CD14-positive monocyte (primary cell): ENCODE measurements around the gene TAF11L12. TPM values are rescaled to one million over a fixed set of nuclear protein-coding genes. Genes with fewer than 3 reads are reported as not detected.
A peak's percentile ranks its signal among the peaks of the same experiment; 100 is the strongest.
"Not testable (repeated sequence)": the region's sequence is repeated elsewhere in the genome, so short reads cannot be mapped to it uniquely, and the experiment has no call there.

Source experiments
- DNase-seq, 3 donors: peaks; one replicate each; pipeline ENCODE4 v3.0.0-alpha.2; 2011 to 2022
- H2AFZ ChIP-seq: 2 replicates; pipeline ENCODE4 v1.6.0; 2012; ENCODE audit warnings: mild to moderate bottlenecking, low read depth, low read length, inconsistent platforms; ENCODE audit not compliant: insufficient read depth, poor library complexity, severe bottlenecking
- H3K27ac ChIP-seq, 2 donors: 1 replicate in 1 of 2; 2 replicates in 1 of 2; pipeline ENCODE4 v1.5.1; 2012 to 2013; ENCODE audit warnings: low read length in 2 of 2, control low read depth in 1 of 2, inconsistent platforms in 1 of 2, low read depth in 1 of 2, mild to moderate bottlenecking in 1 of 2
- H3K27me3 ChIP-seq, 2 donors: one replicate each; pipeline versions ENCODE4 v1.6.0 to v1.6.1; 2011 to 2013; ENCODE audit warnings: low read length in 2 of 2; ENCODE audit not compliant: control insufficient read depth in 2 of 2, insufficient read depth in 2 of 2
- H3K36me3 ChIP-seq, 2 donors: replicated peaks in 1 of 2; 1 replicate in 1 of 2; 2 replicates in 1 of 2; pipeline versions ENCODE4 v1.5.1 to v1.6.1; 2012 to 2013; ENCODE audit warnings: low read length in 2 of 2, control low read depth in 1 of 2, inconsistent platforms in 1 of 2, mild to moderate bottlenecking in 1 of 2; ENCODE audit not compliant: insufficient read depth in 2 of 2, control insufficient read depth in 1 of 2
- H3K4me1 ChIP-seq, 2 donors: 1 replicate in 1 of 2; 2 replicates in 1 of 2; pipeline versions ENCODE4 v1.5.1 to v1.6.1; 2012 to 2013; ENCODE audit warnings: low read length in 2 of 2, control low read depth in 1 of 2, inconsistent platforms in 1 of 2, mild to moderate bottlenecking in 1 of 2, moderate library complexity in 1 of 2; ENCODE audit not compliant: insufficient read depth in 2 of 2, control insufficient read depth in 1 of 2
- H3K4me2 ChIP-seq: replicated peaks from 2 replicates; pipeline ENCODE3; 2012; ENCODE audit warnings: low read length, moderate library complexity, mild to moderate bottlenecking; ENCODE audit not compliant: poor library complexity, severe bottlenecking; ENCODE audit errors: extremely low read depth
- H3K4me3 ChIP-seq, 3 experiments: fragments of 200-600 bp in 1 of 3; sonication (generic) in 1 of 3; replicated peaks in 1 of 3; 1 replicate in 2 of 3; 2 replicates in 1 of 3; pipeline ENCODE4 v1.5.1; 2011 to 2013; ENCODE audit warnings: low read length in 3 of 3, mild to moderate bottlenecking in 3 of 3, control low read depth in 2 of 3, low read depth in 2 of 3, inconsistent platforms in 1 of 3, moderate library complexity in 1 of 3
- H3K79me2 ChIP-seq: 2 replicates; pipeline ENCODE4 v1.6.0; 2012; ENCODE audit warnings: mild to moderate bottlenecking, control low read depth, inconsistent platforms, low read length, moderate library complexity; ENCODE audit not compliant: insufficient read depth
- H3K9ac ChIP-seq: 2 replicates; pipeline ENCODE4 v1.6.0; 2017; ENCODE audit warnings: low read length, mild to moderate bottlenecking; ENCODE audit not compliant: insufficient read depth, poor library complexity, severe bottlenecking
- H3K9me3 ChIP-seq, 2 donors: replicated peaks in 1 of 2; 1 replicate in 1 of 2; 2 replicates in 1 of 2; pipeline versions ENCODE4 v1.5.1 to v1.6.1; 2012 to 2013; ENCODE audit warnings: low read length in 2 of 2, control low read depth in 1 of 2; ENCODE audit not compliant: control insufficient read depth in 1 of 2, insufficient read depth in 1 of 2
- H4K20me1 ChIP-seq: 2 replicates; pipeline ENCODE4 v1.6.0; 2012; ENCODE audit warnings: mild to moderate bottlenecking, low read length, control low read depth, moderate library complexity; ENCODE audit not compliant: insufficient read depth
- H3K27ac Mint-ChIP-seq, 7 donors: one replicate each; pipeline ENCODE4 v1.8.0; 2020; ENCODE audit warnings: mild to moderate bottlenecking in 7 of 7, mixed read lengths in 7 of 7, moderate library complexity in 6 of 7, inconsistent platforms in 2 of 7
- H3K27me3 Mint-ChIP-seq, 3 donors: one replicate each; pipeline ENCODE4 v1.8.0; 2021 to 2022; ENCODE audit warnings: low read depth in 3 of 3, mild to moderate bottlenecking in 3 of 3, mixed read lengths in 3 of 3, moderate library complexity in 3 of 3, inconsistent platforms in 1 of 3
- H3K36me3 Mint-ChIP-seq, 2 donors: one replicate each; pipeline ENCODE4 v1.8.0; 2020; ENCODE audit warnings: mixed read lengths in 2 of 2, inconsistent platforms in 1 of 2, mild to moderate bottlenecking in 1 of 2
- H3K4me1 Mint-ChIP-seq: one replicate; pipeline ENCODE4 v1.8.0; 2020; ENCODE audit warnings: mild to moderate bottlenecking, mixed read lengths
- H3K4me3 Mint-ChIP-seq, 2 donors: one replicate each; pipeline ENCODE4 v1.8.0; 2020; ENCODE audit warnings: mild to moderate bottlenecking in 2 of 2, mixed read lengths in 2 of 2, moderate library complexity in 1 of 2
- H3K9me3 Mint-ChIP-seq, 7 donors: one replicate each; pipeline ENCODE4 v1.8.0; 2020 to 2022; ENCODE audit warnings: mixed read lengths in 7 of 7, mild to moderate bottlenecking in 6 of 7, moderate library complexity in 6 of 7, inconsistent platforms in 2 of 7
- WGBS: methylation state at CpG from one replicate; pipeline ENCODE4 v1.1.5; 2013; ENCODE audit warnings: missing lambda C conversion rate; ENCODE audit not compliant: insufficient coverage; 5-methylcytosine and 5-hydroxymethylcytosine counted together
- intact Hi-C, 2 donors: fragments of 100-400 bp; cut with micrococcal nuclease; formaldehyde crosslinking; loops; one replicate each; pipeline versions ENCODE4 v1.15.0 to v1.15.1; 2023
- polyA plus RNA-seq, 3 donors: library from polyadenylated mRNA; depleted of rRNA in 1 of 3; unstranded in 2 of 3; stranded (reverse) in 1 of 3; fragments of 300-500 nt in 2 of 3; fragments of >200 nt in 1 of 3; fragmentation: Illumina TruSeq in 2 of 3; gene quantifications; 1 replicate in 2 of 3; 2 replicates in 1 of 3; pipeline ENCODE4 v1.2.3, GENCODE V29; 2012 to 2021
- TF ChIP-seq, protein P1 (sequence below): fragments of 200-600 bp; IDR thresholded peaks from one replicate; pipeline ENCODE4 v1.8.0; 2022; ENCODE audit warnings: antibody characterized with exemption, mild to moderate bottlenecking

TAF11L12 gene
- polyA plus RNA-seq, 3 donors = not detected

DNA sequence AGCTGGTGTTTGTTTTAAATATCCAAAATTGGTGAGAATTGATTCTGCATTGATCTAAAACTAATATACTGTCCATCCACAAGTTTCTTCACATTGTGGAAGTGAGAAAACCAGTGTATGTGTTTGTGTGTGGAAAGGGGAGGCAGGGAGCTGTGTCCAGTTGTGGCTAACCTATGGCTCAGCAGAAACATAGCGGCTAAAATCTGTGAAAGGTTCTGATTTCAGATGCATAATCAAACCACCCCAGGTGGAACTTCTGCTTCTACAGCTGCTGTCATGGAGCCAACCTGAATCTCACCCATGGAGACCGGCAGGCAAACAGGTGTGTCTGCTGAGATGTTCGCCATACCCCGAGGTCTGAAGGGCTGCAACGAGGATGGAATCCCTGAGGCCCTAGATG is 24.0 kb downstream of the TAF11L12 start, which contains the start of gene TAF11L14:
TSS of gene TAF11L14 (plus strand) at position 301 of the 400 bp plus-strand sequence.
- Histone ChIP-seq H3K27me3 (no peaks in the 10 kb centered on the region), H3K4me1 (no peaks in the 10 kb centered on the region), H3K9ac (no peak within 1 kb of the TSS), H2AFZ (no peak within 1 kb of the TSS), H3K79me2 (no peaks in the 10 kb centered on the region), H3K36me3 (no peaks in the 10 kb centered on the region), H3K4me2 (no peak within 1 kb of the TSS), H4K20me1 (no peaks in the 10 kb centered on the region), H3K9me3 (peaks cover 0 to 7% of the 10 kb centered on the region in 2 donors), H3K4me3 (no peak within 1 kb of the TSS), H3K27ac (no peak within 1 kb of the TSS)
- no peaks in the 10 kb centered on the region for H3K4me1 Mint-ChIP-seq
- H3K27me3 Mint-ChIP-seq = peaks cover 1 to 4% (median 2%) of the 10 kb centered on the region in 3 donors
- H3K9me3 Mint-ChIP-seq = peaks cover 4 to 15% (median 9%) of the 10 kb centered on the region in 7 donors
- H3K4me3 Mint-ChIP-seq = no peak within 1 kb of the TSS
- H3K36me3 Mint-ChIP-seq = no peaks in the 10 kb centered on the region
- intact Hi-C loops = no loop called here
- WGBS = 98% methylated on average over 5 of the region's 5 CpGs
- H3K27ac Mint-ChIP-seq = peak within 1 kb of the TSS in 1 of 7 donors; percentile 25
- TF ChIP-seq, protein P1, sequence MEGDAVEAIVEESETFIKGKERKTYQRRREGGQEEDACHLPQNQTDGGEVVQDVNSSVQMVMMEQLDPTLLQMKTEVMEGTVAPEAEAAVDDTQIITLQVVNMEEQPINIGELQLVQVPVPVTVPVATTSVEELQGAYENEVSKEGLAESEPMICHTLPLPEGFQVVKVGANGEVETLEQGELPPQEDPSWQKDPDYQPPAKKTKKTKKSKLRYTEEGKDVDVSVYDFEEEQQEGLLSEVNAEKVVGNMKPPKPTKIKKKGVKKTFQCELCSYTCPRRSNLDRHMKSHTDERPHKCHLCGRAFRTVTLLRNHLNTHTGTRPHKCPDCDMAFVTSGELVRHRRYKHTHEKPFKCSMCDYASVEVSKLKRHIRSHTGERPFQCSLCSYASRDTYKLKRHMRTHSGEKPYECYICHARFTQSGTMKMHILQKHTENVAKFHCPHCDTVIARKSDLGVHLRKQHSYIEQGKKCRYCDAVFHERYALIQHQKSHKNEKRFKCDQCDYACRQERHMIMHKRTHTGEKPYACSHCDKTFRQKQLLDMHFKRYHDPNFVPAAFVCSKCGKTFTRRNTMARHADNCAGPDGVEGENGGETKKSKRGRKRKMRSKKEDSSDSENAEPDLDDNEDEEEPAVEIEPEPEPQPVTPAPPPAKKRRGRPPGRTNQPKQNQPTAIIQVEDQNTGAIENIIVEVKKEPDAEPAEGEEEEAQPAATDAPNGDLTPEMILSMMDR = no peak
- no peak for DNase-seq

DNA sequence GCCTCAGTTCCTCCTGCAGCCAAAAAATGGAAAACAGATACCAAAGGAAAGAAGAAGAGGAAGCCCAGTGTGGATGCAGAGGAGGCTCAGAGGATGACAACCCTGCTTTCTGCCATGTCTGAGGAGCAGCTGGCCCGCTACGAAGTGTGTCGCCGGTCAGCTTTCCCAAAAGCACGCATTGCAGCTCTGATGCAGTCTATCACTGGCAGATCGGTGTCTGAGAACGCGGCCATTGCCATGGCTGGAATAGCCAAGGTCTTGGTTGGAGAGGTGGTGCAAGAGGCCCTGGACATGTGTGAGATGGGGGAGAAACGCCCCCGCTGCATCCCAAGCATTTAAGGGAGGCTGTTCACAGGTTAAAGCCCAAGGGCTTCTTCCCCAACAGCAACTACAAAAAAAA is 39.0 kb downstream of the TAF11L12 start:
- WGBS = 92% methylated on average over 8 of the region's 10 CpGs
- H3K36me3 ChIP-seq, H3K4me1 ChIP-seq, H4K20me1 ChIP-seq, intact Hi-C loops, H3K4me2 ChIP-seq, H3K4me3 Mint-ChIP-seq, H2AFZ ChIP-seq, H3K27me3 Mint-ChIP-seq, H3K4me3 ChIP-seq, H3K27ac ChIP-seq, DNase-seq, H3K36me3 Mint-ChIP-seq, H3K9ac ChIP-seq, H3K27me3 ChIP-seq, H3K4me1 Mint-ChIP-seq, H3K79me2 ChIP-seq: not testable (repeated sequence)
- peaks cover 11 to 30% (median 17%) of the 10 kb centered on the region in 7 donors for H3K9me3 Mint-ChIP-seq
- peaks cover 0 to 20% of the 10 kb centered on the region in 2 donors for H3K9me3 ChIP-seq
- peak overlapping the region in 1 of 7 donors; percentile 8 for H3K27ac Mint-ChIP-seq

DNA sequence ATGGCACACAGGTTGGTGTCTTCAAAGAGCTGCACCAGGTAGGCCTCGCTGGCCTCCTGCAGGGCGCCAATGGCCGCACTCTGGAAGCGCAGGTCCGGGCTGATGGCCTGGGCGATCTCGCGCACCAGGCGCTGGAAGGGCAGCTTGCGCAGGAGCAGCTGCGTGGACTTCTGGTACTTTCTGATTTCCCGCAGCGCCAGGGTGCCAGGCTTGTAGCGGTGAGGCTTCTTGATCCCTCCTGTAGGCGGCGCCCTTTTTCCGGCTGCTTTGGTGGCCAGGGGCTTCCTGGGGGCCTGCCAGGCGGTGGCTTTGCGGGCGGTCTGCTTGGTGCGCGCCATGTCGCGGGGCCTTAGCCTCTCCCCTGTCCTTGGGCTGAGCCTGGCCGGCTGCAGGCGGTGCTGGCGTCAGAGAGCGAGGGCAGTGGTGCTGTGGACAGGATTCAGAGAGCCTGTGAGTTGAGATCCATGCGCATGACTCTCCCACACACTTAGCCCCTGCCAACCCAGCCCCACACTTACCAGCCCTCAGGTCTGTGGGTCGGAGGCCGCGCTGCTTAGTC is 45.1 kb downstream of the TAF11L12 start:
- intact Hi-C loops, H3K4me1 Mint-ChIP-seq, H3K4me3 Mint-ChIP-seq, H3K27me3 ChIP-seq, H2AFZ ChIP-seq, DNase-seq, H3K27ac Mint-ChIP-seq, H3K27ac ChIP-seq, H3K36me3 ChIP-seq, H3K4me3 ChIP-seq, H4K20me1 ChIP-seq, H3K4me1 ChIP-seq, H3K79me2 ChIP-seq, H3K36me3 Mint-ChIP-seq, H3K4me2 ChIP-seq, H3K9ac ChIP-seq, H3K27me3 Mint-ChIP-seq: not testable (repeated sequence)
- peaks cover 8 to 27% (median 18%) of the 10 kb centered on the region in 7 donors for H3K9me3 Mint-ChIP-seq
- 96% methylated on average over 18 of the region's 32 CpGs for WGBS
- H3K9me3 ChIP-seq = peaks cover 9 to 17% of the 10 kb centered on the region in 2 donors
